Measurements from ENCODE around the gene ADAMTS17.

ADAMTS17 gene

GRCh38 chr15:99974246-99974645 lies 367.5 kb downstream of the ADAMTS17 start:
- DNase-seq (ENCODE audit: low spot score), result no peak

GRCh38 chr15:99973351-99973750 lies 368.4 kb downstream of the ADAMTS17 start:
- DNase-seq (ENCODE audit: low spot score), result no peak

GRCh38 chr15:99970891-99971430 lies 370.8 kb downstream of the ADAMTS17 start:
- no peak for DNase-seq (ENCODE audit: low spot score)

- DNase-seq (ENCODE audit: low spot score), result no peak
Observed at GRCh38 chr15:99969261-99969920, 372.4 kb downstream of the ADAMTS17 start.

- DNase-seq (ENCODE audit: low spot score), result no peak
Observed at GRCh38 chr15:99967841-99968371, 373.9 kb downstream of the ADAMTS17 start.

- DNase-seq (ENCODE audit: low spot score), result no peak
Observed at GRCh38 chr15:99966815-99967214, 375.0 kb downstream of the ADAMTS17 start.

- no peak for DNase-seq (ENCODE audit: low spot score)
Observed at GRCh38 chr15:99965376-99965775, 376.4 kb downstream of the ADAMTS17 start.

GRCh38 chr15:99963976-99964375 lies 377.8 kb downstream of the ADAMTS17 start:
- no peak for DNase-seq (ENCODE audit: low spot score)

GRCh38 chr15:99963096-99963825 lies 378.5 kb downstream of the ADAMTS17 start:
- DNase-seq (ENCODE audit: low spot score), result no peak

- no peak for DNase-seq (ENCODE audit: low spot score)
Observed at GRCh38 chr15:99962006-99962561, 379.7 kb downstream of the ADAMTS17 start.

GRCh38 chr15:99961011-99961441 lies 380.7 kb downstream of the ADAMTS17 start:
- peak; percentile 3 for DNase-seq (ENCODE audit: low spot score)

GRCh38 chr15:99959326-99959725 lies 382.4 kb downstream of the ADAMTS17 start:
- DNase-seq (ENCODE audit: low spot score), result no peak

GRCh38 chr15:99958426-99959097 lies 383.2 kb downstream of the ADAMTS17 start:
- no peak for DNase-seq (ENCODE audit: low spot score)

GRCh38 chr15:99957642-99958013 lies 384.1 kb downstream of the ADAMTS17 start:
- no peak for DNase-seq (ENCODE audit: low spot score)

GRCh38 chr15:99956820-99957641 lies 384.7 kb downstream of the ADAMTS17 start:
- no peak for DNase-seq (ENCODE audit: low spot score)

GRCh38 chr15:99956022-99956775 lies 385.6 kb downstream of the ADAMTS17 start:
- DNase-seq (ENCODE audit: low spot score), result no peak

- DNase-seq (ENCODE audit: low spot score), result no peak
Observed at GRCh38 chr15:99955532-99955931, 386.2 kb downstream of the ADAMTS17 start.

GRCh38 chr15:99955181-99955525 lies 386.6 kb downstream of the ADAMTS17 start:
- no peak for DNase-seq (ENCODE audit: low spot score)

- DNase-seq (ENCODE audit: low spot score), result no peak
Observed at GRCh38 chr15:99954361-99955180, 387.2 kb downstream of the ADAMTS17 start.

GRCh38 chr15:99953886-99954285 lies 387.9 kb downstream of the ADAMTS17 start:
- DNase-seq (ENCODE audit: low spot score), result no peak
